ENCODE measurements around the gene CH25H.

CH25H gene

GRCh38 chr10:89251409-89252224 is 44.5 kb upstream of the CH25H start, which contains the start of gene LIPA:
Gene LIPA, minus strand, starts transcription at chr10:89251775. Its CDS starts 4,127 bp downstream, at chr10:89247648.
- TF ChIP-seq EGR1 (IDR thresholded peaks at IDR 0.05): peak; percentile 71
- TF ChIP-seq USF1 (IDR thresholded peaks at IDR 0.05): 0 out of 2 replicates have a peak, but pooled peaks have one; percentile 6
- TF ChIP-seq YY1 (IDR thresholded peaks at IDR 0.05; ENCODE audit: low read depth): 0 out of 2 replicates have a peak, but pooled peaks have one; percentile 36
- no peak for TF ChIP-seq CREB1 (IDR thresholded peaks at IDR 0.05; ENCODE audit: low read depth)
- TF ChIP-seq EP300 (IDR thresholded peaks at IDR 0.05; ENCODE audit: borderline replicate concordance): peak; percentile 39; the same call in 1 of the 2 replicates
- 0 out of 2 replicates have a peak, but pooled peaks have one; percentile 5 for TF ChIP-seq TEAD4 (IDR thresholded peaks at IDR 0.05)
- peak; percentile 64; the same call in 1 of the 2 replicates for TF ChIP-seq TCF12 (IDR thresholded peaks at IDR 0.05; ENCODE audit: low read depth)
- TF ChIP-seq MAX (IDR thresholded peaks at IDR 0.05): peak; percentile 93
- TF ChIP-seq TAF1 (IDR thresholded peaks at IDR 0.05; ENCODE audit: low read depth): peak; percentile 96
- 0 out of 2 replicates have a peak, but pooled peaks have one; percentile 5 for TF ChIP-seq RAD21 (IDR thresholded peaks at IDR 0.05; ENCODE audit: low read depth)
- peak; percentile 70 for TF ChIP-seq REST (IDR thresholded peaks at IDR 0.05; ENCODE audit: low read depth)
- peak; percentile 36 for TF ChIP-seq NFIC (IDR thresholded peaks at IDR 0.05)
- TF ChIP-seq CEBPB (IDR thresholded peaks at IDR 0.05): no peak
- TF ChIP-seq ZBTB7A (IDR thresholded peaks at IDR 0.05; ENCODE audit: low read depth): peak; percentile 99
- TF ChIP-seq FOXM1 (IDR thresholded peaks at IDR 0.05; ENCODE audit: borderline replicate concordance, low read depth): no peak

- no peak for TF ChIP-seq TAF1 (IDR thresholded peaks at IDR 0.05; ENCODE audit: low read depth)
- no peak for TF ChIP-seq FOXM1 (IDR thresholded peaks at IDR 0.05; ENCODE audit: borderline replicate concordance, low read depth)
These were observed 43.8 kb upstream of the CH25H start for GRCh38 chr10:89250865-89251408.

- no peak for TF ChIP-seq RAD21 (IDR thresholded peaks at IDR 0.05; ENCODE audit: low read depth)
- no peak for TF ChIP-seq TCF12 (IDR thresholded peaks at IDR 0.05; ENCODE audit: low read depth)
These were observed 41.9 kb upstream of the CH25H start for GRCh38 chr10:89248990-89249389.

- TF ChIP-seq EGR1 (IDR thresholded peaks at IDR 0.05) (no peak), EP300 (IDR thresholded peaks at IDR 0.05; ENCODE audit: borderline replicate concordance) (no peak), ZBTB7A (IDR thresholded peaks at IDR 0.05; ENCODE audit: low read depth) (no peak), TCF12 (IDR thresholded peaks at IDR 0.05; ENCODE audit: low read depth) (no peak), TEAD4 (IDR thresholded peaks at IDR 0.05) (no peak), CREB1 (IDR thresholded peaks at IDR 0.05; ENCODE audit: low read depth) (no peak), NFIC (IDR thresholded peaks at IDR 0.05) (no peak), FOXM1 (IDR thresholded peaks at IDR 0.05; ENCODE audit: borderline replicate concordance, low read depth) (no peak), REST (IDR thresholded peaks at IDR 0.05; ENCODE audit: low read depth) (no peak), RAD21 (IDR thresholded peaks at IDR 0.05; ENCODE audit: low read depth) (no peak), CEBPB (IDR thresholded peaks at IDR 0.05) (no peak), YY1 (IDR thresholded peaks at IDR 0.05; ENCODE audit: low read depth) (no peak), TAF1 (IDR thresholded peaks at IDR 0.05; ENCODE audit: low read depth) (no peak)
These were observed 38.7 kb upstream of the CH25H start for GRCh38 chr10:89245802-89246201.

- no peak for TF ChIP-seq CREB1 (IDR thresholded peaks at IDR 0.05; ENCODE audit: low read depth)
- no peak for TF ChIP-seq YY1 (IDR thresholded peaks at IDR 0.05; ENCODE audit: low read depth)
- TF ChIP-seq RAD21 (IDR thresholded peaks at IDR 0.05; ENCODE audit: low read depth): no peak
- no peak for TF ChIP-seq MAX (IDR thresholded peaks at IDR 0.05)
- TF ChIP-seq TCF12 (IDR thresholded peaks at IDR 0.05; ENCODE audit: low read depth): no peak
- TF ChIP-seq EP300 (IDR thresholded peaks at IDR 0.05; ENCODE audit: borderline replicate concordance): no peak
- TF ChIP-seq FOXM1 (IDR thresholded peaks at IDR 0.05; ENCODE audit: borderline replicate concordance, low read depth): no peak
- TF ChIP-seq NFIC (IDR thresholded peaks at IDR 0.05): no peak
- TF ChIP-seq TEAD4 (IDR thresholded peaks at IDR 0.05): no peak
- no peak for TF ChIP-seq REST (IDR thresholded peaks at IDR 0.05; ENCODE audit: low read depth)
- no peak for TF ChIP-seq USF1 (IDR thresholded peaks at IDR 0.05)
- TF ChIP-seq ZBTB7A (IDR thresholded peaks at IDR 0.05; ENCODE audit: low read depth): no peak
- no peak for TF ChIP-seq EGR1 (IDR thresholded peaks at IDR 0.05)
- no peak for TF ChIP-seq CEBPB (IDR thresholded peaks at IDR 0.05)
- no peak for TF ChIP-seq TAF1 (IDR thresholded peaks at IDR 0.05; ENCODE audit: low read depth)
These were observed 35.9 kb upstream of the CH25H start for GRCh38 chr10:89242840-89243568.
